Pancreas (tissue), 10 donors: Measurements from ENCODE around the gene TMEM40. TPM values are rescaled to one million over a fixed set of nuclear protein-coding genes. Genes with fewer than 3 reads are reported as not detected.

Experiments
- ATAC-seq, 4 donors: fragments of 200-7000 bp; cut with Tn5 transposase; one replicate each; pipeline versions ENCODE4 v1.8.0 to v1.9.1; 2020; ENCODE audit warnings: mild to moderate bottlenecking in 4 of 4, moderate library complexity in 4 of 4
- DNase-seq, 6 donors: peaks; one replicate each; pipeline ENCODE4 v3.0.0-alpha.2; 2020
- FAIRE-seq: peaks from 2 replicates; lab custom pipeline; 2012; peaks lifted over from hg19 to GRCh38; lab: Jason Lieb, UNC
- H3K27ac ChIP-seq, 4 donors: fragments of 200-600 bp; sonication (generic); 1 replicate in 3 of 4; 2 replicates in 1 of 4; pipeline versions ENCODE4 v1.5.0 to v1.8.0; 2020
- H3K27me3 ChIP-seq, 4 donors: fragments of 200-600 bp; one replicate each; pipeline ENCODE4 v1.8.0; 2021
- H3K36me3 ChIP-seq, 3 donors: fragments of 200-600 bp; sonication (generic) in 1 of 3; one replicate each; pipeline versions ENCODE4 v1.5.0 to v1.8.0; 2020 to 2021
- H3K4me1 ChIP-seq, 3 donors: fragments of 200-600 bp; one replicate each; pipeline ENCODE4 v1.8.0; 2021
- H3K4me3 ChIP-seq, 4 donors: fragments of 200-600 bp; sonication (generic) in 2 of 4; one replicate each; pipeline versions ENCODE4 v1.5.0 to v1.8.0; 2020 to 2021
- H3K9me3 ChIP-seq, 4 donors: fragments of 200-600 bp; one replicate each; pipeline ENCODE4 v1.8.0; 2021
- WGBS, 2 donors: extraction: QIAGEN DNeasy Blood & Tissue Kit; methylation state at CpG; one replicate each; pipeline ENCODE4 v1.1.7; 2013; 5-methylcytosine and 5-hydroxymethylcytosine counted together
- intact Hi-C, 3 donors: fragments of 100-400 bp; cut with DNase I; formaldehyde crosslinking; loops; one replicate each; pipeline versions ENCODE4 v1.11.1 to v1.14.2; 2022
- polyA plus RNA-seq, 2 donors: library from polyadenylated mRNA; stranded (reverse); fragments of 200-250 nt; gene quantifications; one replicate each; pipeline ENCODE4 v1.2.3, GENCODE V29; 2013
- total RNA-seq, 6 donors: library from RNA; stranded (reverse); fragmentation: NEBNext Ultra II Directional in 4 of 6; extraction: Animal tissue kit (Norgen Biotek cat#: 25700) in 4 of 6; gene quantifications; one replicate each; pipeline versions ENCODE4 v1.2.1 to v1.2.4, GENCODE V29; 2021 to 2023
- TF ChIP-seq, protein P1 (sequence below), 4 donors: fragments of 200-600 bp; sonication (generic) in 3 of 4; IDR thresholded peaks; one replicate each; pipeline versions ENCODE4 v1.5.0 to v1.8.0; 2021; ENCODE audit warnings: antibody characterized with exemption in 4 of 4
- donor health status: healthy with polysubstance abuse.
- donor health status: DM: no; HTN: no; CAD: no; lungs with moderate emphysema.
- donor health status: DM: no; HTN: no; CAD: no.
- donor health status: control.
- donor health status: control.
- donor health status: Bipolar disorder and iron deficiency.
- donor health status: DM: yes; HTN: yes; CAD: no.
- donor health status: DM: no; HTN: no; CAD: no.
- donor health status: DM: no; HTN: no; CAD: no.
- donor health status: DM: yes; HTN: yes; CAD: no.

TMEM40 gene
- total and polyA plus RNA-seq, 8 donors, result 0.38 TPM; not detected in 7

DNA sequence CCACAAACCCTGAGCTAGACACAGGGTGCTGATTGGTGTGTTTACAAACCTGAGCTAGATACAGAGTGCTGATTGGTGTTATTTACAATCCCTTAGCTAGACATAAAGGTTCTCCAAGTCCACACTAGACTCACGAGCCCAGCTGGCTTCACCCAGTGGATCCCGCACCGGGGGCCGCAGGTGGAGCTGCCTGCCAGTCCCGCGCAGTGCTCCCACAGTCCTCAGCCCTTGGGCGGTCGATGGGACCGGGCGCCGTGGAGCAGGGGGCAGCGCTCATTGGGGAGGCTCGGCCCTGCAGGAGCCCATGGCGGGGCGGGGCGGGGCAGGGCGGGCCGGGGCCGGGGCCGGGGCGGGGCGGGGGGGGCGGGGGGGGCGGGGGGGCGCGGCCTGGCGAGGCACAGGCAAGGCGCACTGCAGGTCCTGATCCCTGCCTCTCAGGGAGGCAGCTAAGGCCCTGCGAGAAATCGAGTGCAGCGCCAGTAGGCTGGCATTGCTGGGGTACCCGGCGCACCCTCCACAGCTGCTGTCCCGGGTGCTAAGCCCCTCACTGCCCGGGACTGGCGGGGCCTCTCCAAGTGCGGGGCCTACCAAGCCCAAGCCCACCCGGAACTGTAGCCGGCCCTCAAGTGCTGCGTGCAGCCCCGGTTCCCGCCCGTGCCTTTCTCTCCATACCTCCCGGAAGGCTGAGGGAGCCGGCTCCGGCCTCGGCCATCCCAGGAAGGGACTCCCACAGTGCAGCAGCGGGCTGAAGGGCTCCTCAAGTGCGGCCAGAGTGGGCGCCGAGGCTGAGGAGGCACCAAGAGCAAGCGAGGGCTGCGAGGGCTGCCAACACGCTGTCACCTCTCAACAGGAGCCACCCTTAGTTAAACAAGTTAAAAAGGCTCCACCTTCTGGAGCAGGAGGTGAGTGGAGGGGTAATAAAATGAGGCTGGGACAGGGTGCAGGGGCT, 9.8 kb upstream of the TMEM40 start:
- Histone ChIP-seq H3K27ac (no peak overlapping the region), H3K4me3 (no peak overlapping the region), H3K4me1 (no peaks in the 10 kb centered on the region), H3K9me3 (no peaks in the 10 kb centered on the region), H3K27me3 (no peaks in the 10 kb centered on the region), H3K36me3 (no peaks in the 10 kb centered on the region)
- WGBS, 2 donors, result 71 to 80% methylated on average over 29 to 54 of the region's 54 CpGs
- FAIRE-seq, result no peak
- ATAC-seq, result no peak
- TF ChIP-seq, protein P1, sequence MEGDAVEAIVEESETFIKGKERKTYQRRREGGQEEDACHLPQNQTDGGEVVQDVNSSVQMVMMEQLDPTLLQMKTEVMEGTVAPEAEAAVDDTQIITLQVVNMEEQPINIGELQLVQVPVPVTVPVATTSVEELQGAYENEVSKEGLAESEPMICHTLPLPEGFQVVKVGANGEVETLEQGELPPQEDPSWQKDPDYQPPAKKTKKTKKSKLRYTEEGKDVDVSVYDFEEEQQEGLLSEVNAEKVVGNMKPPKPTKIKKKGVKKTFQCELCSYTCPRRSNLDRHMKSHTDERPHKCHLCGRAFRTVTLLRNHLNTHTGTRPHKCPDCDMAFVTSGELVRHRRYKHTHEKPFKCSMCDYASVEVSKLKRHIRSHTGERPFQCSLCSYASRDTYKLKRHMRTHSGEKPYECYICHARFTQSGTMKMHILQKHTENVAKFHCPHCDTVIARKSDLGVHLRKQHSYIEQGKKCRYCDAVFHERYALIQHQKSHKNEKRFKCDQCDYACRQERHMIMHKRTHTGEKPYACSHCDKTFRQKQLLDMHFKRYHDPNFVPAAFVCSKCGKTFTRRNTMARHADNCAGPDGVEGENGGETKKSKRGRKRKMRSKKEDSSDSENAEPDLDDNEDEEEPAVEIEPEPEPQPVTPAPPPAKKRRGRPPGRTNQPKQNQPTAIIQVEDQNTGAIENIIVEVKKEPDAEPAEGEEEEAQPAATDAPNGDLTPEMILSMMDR (IDR thresholded peaks at IDR 0.05), result no peak
- intact Hi-C loops, result no loop called here
- peak in 1 of 6 donors; percentile 55 for DNase-seq

- no peak overlapping the region for H3K4me3 ChIP-seq
- no peak for ATAC-seq
- no peak for DNase-seq
- H3K4me1 ChIP-seq, result no peaks in the 10 kb centered on the region
- H3K36me3 ChIP-seq, result no peaks in the 10 kb centered on the region
- 74 to 83% methylated on average over 6 of the region's 6 CpGs for WGBS, 2 donors
- intact Hi-C loops, result no loop called here
- H3K27ac ChIP-seq, result no peak overlapping the region
- H3K9me3 ChIP-seq, result no peaks in the 10 kb centered on the region
- FAIRE-seq, result no peak
- TF ChIP-seq, protein P1 (IDR thresholded peaks at IDR 0.05), result no peak
- H3K27me3 ChIP-seq, result no peaks in the 10 kb centered on the region
Measured at GRCh38 chr3:12766541-12766940, 7.5 kb upstream of the TMEM40 start.

- no peaks in the 10 kb centered on the region for H3K9me3 ChIP-seq
- TF ChIP-seq, protein P1 (IDR thresholded peaks at IDR 0.05), result no peak
- FAIRE-seq (no peak), DNase-seq (no peak), ATAC-seq (no peak)
- intact Hi-C loops, result no loop called here
- H3K27me3 ChIP-seq, result no peaks in the 10 kb centered on the region
- no peak overlapping the region for H3K27ac ChIP-seq
- WGBS, 2 donors, result 74 to 77% methylated on average over 8 of the region's 8 CpGs
- H3K4me1 ChIP-seq, result no peaks in the 10 kb centered on the region
- no peaks in the 10 kb centered on the region for H3K36me3 ChIP-seq
- H3K4me3 ChIP-seq, result no peak overlapping the region
Measured at GRCh38 chr3:12764171-12764776, 5.2 kb upstream of the TMEM40 start.

DNA sequence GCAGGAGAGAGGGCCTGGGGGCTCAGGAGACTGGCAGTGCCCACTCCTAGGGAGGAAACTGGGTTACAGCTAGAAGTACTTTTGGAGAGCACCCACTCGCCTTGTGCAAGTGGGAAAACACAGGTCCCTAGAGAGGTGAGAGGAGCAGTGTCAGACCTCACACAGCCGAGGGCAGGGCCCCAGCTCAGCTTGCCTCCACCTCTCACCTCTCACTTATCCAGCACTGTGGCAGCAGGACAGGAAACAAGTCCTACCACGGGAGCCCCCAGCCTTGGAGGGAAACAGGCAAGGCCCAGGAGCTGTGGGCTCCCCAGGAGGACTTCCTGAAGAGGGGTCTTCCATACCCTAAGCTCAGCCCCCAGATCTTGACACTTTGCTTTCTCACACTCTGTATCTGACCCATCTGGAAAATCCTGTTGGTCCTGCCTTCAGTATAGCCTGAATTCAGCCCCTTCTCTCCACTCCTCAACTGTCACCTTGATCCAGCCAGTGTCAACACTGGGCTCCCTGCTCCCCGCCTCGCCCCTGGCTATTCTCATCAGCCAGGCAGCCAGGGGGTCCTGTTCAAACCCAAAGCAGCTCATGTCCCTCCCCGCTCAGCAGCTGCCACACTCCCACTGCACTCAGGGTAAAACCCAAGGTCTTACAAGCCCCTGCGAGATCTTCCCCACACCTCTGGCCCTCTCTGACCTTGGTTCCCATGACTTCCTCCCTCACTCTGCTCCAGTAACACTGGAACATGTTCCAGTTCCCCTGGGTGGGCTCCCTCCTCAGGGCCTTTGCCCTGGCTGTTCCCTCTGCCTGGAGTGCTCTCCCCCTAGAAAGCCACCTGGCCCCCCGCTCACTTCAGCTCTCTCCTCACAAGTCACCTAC, 870 bp upstream of the TMEM40 start:
- Histone ChIP-seq H3K27me3 (no peaks in the 10 kb centered on the region), H3K27ac (no peak overlapping the region), H3K4me3 (no peak overlapping the region), H3K9me3 (no peaks in the 10 kb centered on the region), H3K36me3 (no peaks in the 10 kb centered on the region), H3K4me1 (no peaks in the 10 kb centered on the region)
- 71 to 72% methylated on average over 7 to 8 of the region's 8 CpGs for WGBS, 2 donors
- ATAC-seq (no peak), DNase-seq (no peak), FAIRE-seq (no peak)
- intact Hi-C loops, result no loop called here
- TF ChIP-seq, protein P1 (IDR thresholded peaks at IDR 0.05), result no peak
